CD14-positive monocyte (primary cell): ENCODE results near the gene LRP1-AS. TPM values are rescaled to one million over a fixed set of nuclear protein-coding genes. Genes with fewer than 3 reads are reported as not detected.
A peak's percentile ranks its signal among the peaks of the same experiment; 100 is the strongest.

Experiments
- DNase-seq, 3 donors: peaks; one replicate each; pipeline ENCODE4 v3.0.0-alpha.2; 2011 to 2022
- H2AFZ ChIP-seq: 2 replicates; pipeline ENCODE4 v1.6.0; 2012; ENCODE audit warnings: mild to moderate bottlenecking, low read depth, low read length, inconsistent platforms; ENCODE audit not compliant: insufficient read depth, poor library complexity, severe bottlenecking
- H3K27ac ChIP-seq, 2 donors: 1 replicate in 1 of 2; 2 replicates in 1 of 2; pipeline ENCODE4 v1.5.1; 2012 to 2013; ENCODE audit warnings: low read length in 2 of 2, control low read depth in 1 of 2, inconsistent platforms in 1 of 2, low read depth in 1 of 2, mild to moderate bottlenecking in 1 of 2
- H3K27me3 ChIP-seq, 2 donors: one replicate each; pipeline versions ENCODE4 v1.6.0 to v1.6.1; 2011 to 2013; ENCODE audit warnings: low read length in 2 of 2; ENCODE audit not compliant: control insufficient read depth in 2 of 2, insufficient read depth in 2 of 2
- H3K36me3 ChIP-seq, 2 donors: replicated peaks in 1 of 2; 1 replicate in 1 of 2; 2 replicates in 1 of 2; pipeline versions ENCODE4 v1.5.1 to v1.6.1; 2012 to 2013; ENCODE audit warnings: low read length in 2 of 2, control low read depth in 1 of 2, inconsistent platforms in 1 of 2, mild to moderate bottlenecking in 1 of 2; ENCODE audit not compliant: insufficient read depth in 2 of 2, control insufficient read depth in 1 of 2
- H3K4me1 ChIP-seq, 2 donors: 1 replicate in 1 of 2; 2 replicates in 1 of 2; pipeline versions ENCODE4 v1.5.1 to v1.6.1; 2012 to 2013; ENCODE audit warnings: low read length in 2 of 2, control low read depth in 1 of 2, inconsistent platforms in 1 of 2, mild to moderate bottlenecking in 1 of 2, moderate library complexity in 1 of 2; ENCODE audit not compliant: insufficient read depth in 2 of 2, control insufficient read depth in 1 of 2
- H3K4me2 ChIP-seq: replicated peaks from 2 replicates; pipeline ENCODE3; 2012; ENCODE audit warnings: low read length, moderate library complexity, mild to moderate bottlenecking; ENCODE audit not compliant: poor library complexity, severe bottlenecking; ENCODE audit errors: extremely low read depth
- H3K4me3 ChIP-seq, 3 experiments: fragments of 200-600 bp in 1 of 3; sonication (generic) in 1 of 3; replicated peaks in 1 of 3; 1 replicate in 2 of 3; 2 replicates in 1 of 3; pipeline ENCODE4 v1.5.1; 2011 to 2013; ENCODE audit warnings: low read length in 3 of 3, mild to moderate bottlenecking in 3 of 3, control low read depth in 2 of 3, low read depth in 2 of 3, inconsistent platforms in 1 of 3, moderate library complexity in 1 of 3
- H3K79me2 ChIP-seq: 2 replicates; pipeline ENCODE4 v1.6.0; 2012; ENCODE audit warnings: mild to moderate bottlenecking, control low read depth, inconsistent platforms, low read length, moderate library complexity; ENCODE audit not compliant: insufficient read depth
- H3K9ac ChIP-seq: 2 replicates; pipeline ENCODE4 v1.6.0; 2017; ENCODE audit warnings: low read length, mild to moderate bottlenecking; ENCODE audit not compliant: insufficient read depth, poor library complexity, severe bottlenecking
- H3K9me3 ChIP-seq, 2 donors: replicated peaks in 1 of 2; 1 replicate in 1 of 2; 2 replicates in 1 of 2; pipeline versions ENCODE4 v1.5.1 to v1.6.1; 2012 to 2013; ENCODE audit warnings: low read length in 2 of 2, control low read depth in 1 of 2; ENCODE audit not compliant: control insufficient read depth in 1 of 2, insufficient read depth in 1 of 2
- H4K20me1 ChIP-seq: 2 replicates; pipeline ENCODE4 v1.6.0; 2012; ENCODE audit warnings: mild to moderate bottlenecking, low read length, control low read depth, moderate library complexity; ENCODE audit not compliant: insufficient read depth
- H3K27ac Mint-ChIP-seq, 7 donors: one replicate each; pipeline ENCODE4 v1.8.0; 2020; ENCODE audit warnings: mild to moderate bottlenecking in 7 of 7, mixed read lengths in 7 of 7, moderate library complexity in 6 of 7, inconsistent platforms in 2 of 7
- H3K27me3 Mint-ChIP-seq, 3 donors: one replicate each; pipeline ENCODE4 v1.8.0; 2021 to 2022; ENCODE audit warnings: low read depth in 3 of 3, mild to moderate bottlenecking in 3 of 3, mixed read lengths in 3 of 3, moderate library complexity in 3 of 3, inconsistent platforms in 1 of 3
- H3K36me3 Mint-ChIP-seq, 2 donors: one replicate each; pipeline ENCODE4 v1.8.0; 2020; ENCODE audit warnings: mixed read lengths in 2 of 2, inconsistent platforms in 1 of 2, mild to moderate bottlenecking in 1 of 2
- H3K4me1 Mint-ChIP-seq: one replicate; pipeline ENCODE4 v1.8.0; 2020; ENCODE audit warnings: mild to moderate bottlenecking, mixed read lengths
- H3K4me3 Mint-ChIP-seq, 2 donors: one replicate each; pipeline ENCODE4 v1.8.0; 2020; ENCODE audit warnings: mild to moderate bottlenecking in 2 of 2, mixed read lengths in 2 of 2, moderate library complexity in 1 of 2
- H3K9me3 Mint-ChIP-seq, 7 donors: one replicate each; pipeline ENCODE4 v1.8.0; 2020 to 2022; ENCODE audit warnings: mixed read lengths in 7 of 7, mild to moderate bottlenecking in 6 of 7, moderate library complexity in 6 of 7, inconsistent platforms in 2 of 7
- WGBS: methylation state at CpG from one replicate; pipeline ENCODE4 v1.1.5; 2013; ENCODE audit warnings: missing lambda C conversion rate; ENCODE audit not compliant: insufficient coverage; 5-methylcytosine and 5-hydroxymethylcytosine counted together
- intact Hi-C, 2 donors: fragments of 100-400 bp; cut with micrococcal nuclease; formaldehyde crosslinking; loops; one replicate each; pipeline versions ENCODE4 v1.15.0 to v1.15.1; 2023
- polyA plus RNA-seq, 3 donors: library from polyadenylated mRNA; depleted of rRNA in 1 of 3; unstranded in 2 of 3; stranded (reverse) in 1 of 3; fragments of 300-500 nt in 2 of 3; fragments of >200 nt in 1 of 3; fragmentation: Illumina TruSeq in 2 of 3; gene quantifications; 1 replicate in 2 of 3; 2 replicates in 1 of 3; pipeline ENCODE4 v1.2.3, GENCODE V29; 2012 to 2021
- TF ChIP-seq, protein P1 (sequence below): fragments of 200-600 bp; IDR thresholded peaks from one replicate; pipeline ENCODE4 v1.8.0; 2022; ENCODE audit warnings: antibody characterized with exemption, mild to moderate bottlenecking

Gene LRP1-AS
- polyA plus RNA-seq, 3 donors = 0.35 to 1.5 TPM; not detected in 1

DNA sequence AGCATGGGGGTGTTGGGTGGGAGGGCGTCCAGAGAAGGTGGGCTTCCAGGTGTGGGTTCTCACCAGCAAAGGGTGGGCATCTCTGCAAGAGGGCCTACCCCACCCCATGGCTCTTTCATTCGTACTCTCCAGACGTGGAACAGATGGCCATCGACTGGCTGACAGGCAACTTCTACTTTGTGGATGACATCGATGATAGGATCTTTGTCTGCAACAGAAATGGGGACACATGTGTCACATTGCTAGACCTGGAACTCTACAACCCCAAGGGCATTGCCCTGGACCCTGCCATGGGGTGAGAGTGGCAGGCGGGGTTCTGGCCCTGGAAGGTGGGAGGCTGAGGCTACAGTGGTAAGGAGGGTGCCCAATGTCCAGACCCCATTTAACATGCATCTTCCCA lies 6.7 kb upstream of the LRP1-AS start:
- Mint-ChIP-seq H3K36me3 (peaks cover 76 to 96% of the 10 kb centered on the region in 2 donors), H3K4me3 (peak overlapping the region in 1 of 2 donors; percentile 20), H3K27ac (peak overlapping the region; percentile 88 to 97 (median 93)), H3K4me1 (peaks cover 100% of the 10 kb centered on the region), H3K9me3 (no peaks in the 10 kb centered on the region), H3K27me3 (peaks cover 0 to 3% (median 1%) of the 10 kb centered on the region in 3 donors)
- intact Hi-C loops = no loop called here
- H3K4me3 ChIP-seq = peak overlapping the region in 1 of 3 experiments; percentile 49
- H2AFZ ChIP-seq = no peak overlapping the region
- no peak overlapping the region for H3K9ac ChIP-seq
- H4K20me1 ChIP-seq = peaks cover 25% of the 10 kb centered on the region
- H3K27ac ChIP-seq = peak overlapping the region; percentile 34 to 93
- peaks cover 51% of the 10 kb centered on the region for H3K79me2 ChIP-seq
- peaks cover 100% of the 10 kb centered on the region in 2 donors for H3K4me1 ChIP-seq
- WGBS = 96% methylated on average over 4 of the region's 6 CpGs
- H3K36me3 ChIP-seq = peaks cover 43 to 74% of the 10 kb centered on the region in 2 donors
- no peaks in the 10 kb centered on the region for H3K9me3 ChIP-seq
- TF ChIP-seq, protein P1, sequence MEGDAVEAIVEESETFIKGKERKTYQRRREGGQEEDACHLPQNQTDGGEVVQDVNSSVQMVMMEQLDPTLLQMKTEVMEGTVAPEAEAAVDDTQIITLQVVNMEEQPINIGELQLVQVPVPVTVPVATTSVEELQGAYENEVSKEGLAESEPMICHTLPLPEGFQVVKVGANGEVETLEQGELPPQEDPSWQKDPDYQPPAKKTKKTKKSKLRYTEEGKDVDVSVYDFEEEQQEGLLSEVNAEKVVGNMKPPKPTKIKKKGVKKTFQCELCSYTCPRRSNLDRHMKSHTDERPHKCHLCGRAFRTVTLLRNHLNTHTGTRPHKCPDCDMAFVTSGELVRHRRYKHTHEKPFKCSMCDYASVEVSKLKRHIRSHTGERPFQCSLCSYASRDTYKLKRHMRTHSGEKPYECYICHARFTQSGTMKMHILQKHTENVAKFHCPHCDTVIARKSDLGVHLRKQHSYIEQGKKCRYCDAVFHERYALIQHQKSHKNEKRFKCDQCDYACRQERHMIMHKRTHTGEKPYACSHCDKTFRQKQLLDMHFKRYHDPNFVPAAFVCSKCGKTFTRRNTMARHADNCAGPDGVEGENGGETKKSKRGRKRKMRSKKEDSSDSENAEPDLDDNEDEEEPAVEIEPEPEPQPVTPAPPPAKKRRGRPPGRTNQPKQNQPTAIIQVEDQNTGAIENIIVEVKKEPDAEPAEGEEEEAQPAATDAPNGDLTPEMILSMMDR = no peak
- H3K4me2 ChIP-seq = peak overlapping the region; percentile 49
- no peak for DNase-seq
- H3K27me3 ChIP-seq = no peaks in the 10 kb centered on the region

DNA sequence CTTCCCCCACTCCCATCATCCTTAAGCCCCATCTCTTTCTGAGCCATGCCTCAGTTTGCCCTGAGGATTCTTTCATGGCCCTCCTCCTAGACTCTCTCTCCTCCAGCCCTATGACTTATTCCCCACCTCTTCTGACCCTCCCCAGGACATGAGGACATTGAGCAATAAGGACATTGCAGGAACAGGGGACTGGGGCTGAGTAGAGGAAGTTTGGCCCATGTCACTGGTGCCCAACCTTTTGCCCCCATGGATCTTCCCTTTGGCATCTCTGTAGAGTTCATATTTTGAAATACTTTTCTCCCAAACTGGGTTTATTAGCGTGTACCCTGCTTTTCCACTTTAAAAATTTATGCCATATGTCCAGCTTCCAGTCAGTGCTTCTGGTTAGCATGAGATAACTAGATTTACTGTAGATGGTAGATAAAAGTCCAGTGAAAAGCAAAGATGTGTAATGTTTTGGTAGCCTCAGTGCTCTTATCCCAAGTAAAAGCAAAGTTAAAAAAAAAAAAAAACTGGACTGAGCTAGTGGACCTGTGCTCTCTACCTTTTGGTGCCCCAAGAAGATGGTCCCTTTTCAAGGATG lies 6.1 kb upstream of the LRP1-AS start:
- Mint-ChIP-seq H3K9me3 (no peaks in the 10 kb centered on the region), H3K27ac (peak overlapping the region; percentile 92 to 97 (median 93)), H3K4me3 (peak overlapping the region; percentile 47 to 75), H3K4me1 (peaks cover 100% of the 10 kb centered on the region), H3K36me3 (peaks cover 70 to 92% of the 10 kb centered on the region in 2 donors), H3K27me3 (peaks cover 0 to 3% (median 1%) of the 10 kb centered on the region in 3 donors)
- Histone ChIP-seq H3K79me2 (peaks cover 49% of the 10 kb centered on the region), H3K27ac (peak overlapping the region; percentile 91 to 93), H3K36me3 (peaks cover 37 to 69% of the 10 kb centered on the region in 2 donors), H3K4me2 (peak overlapping the region; percentile 49), H3K27me3 (no peaks in the 10 kb centered on the region), H3K9me3 (no peaks in the 10 kb centered on the region), H3K9ac (no peak overlapping the region), H2AFZ (no peak overlapping the region), H4K20me1 (peaks cover 26% of the 10 kb centered on the region), H3K4me3 (peak overlapping the region in 1 of 3 experiments; percentile 49), H3K4me1 (peaks cover 100% of the 10 kb centered on the region in 2 donors)
- WGBS = no CpG with 5 or more reads among the region's 1 CpG
- intact Hi-C loops = no loop called here
- TF ChIP-seq, protein P1 = no peak
- peak in 2 of 3 donors; percentile 71 to 81 for DNase-seq
